Stimulated activated CD8-positive, alpha-beta memory T cell treated with anti-CD3 and anti-CD28 coated beads, Interleukin-15, amount 100 ng/mL, for 4 hours (primary cell): ENCODE results near the gene MDM2.
A peak's percentile ranks its signal among the peaks of the same experiment; 100 is the strongest.

Source experiments
- DNase-seq, 2 donors: peaks; one replicate each; pipeline ENCODE4 v3.0.0-alpha.2; 2020; ENCODE audit warnings: low read depth in 2 of 2

MDM2 gene

GRCh38 chr12:68807576-68808387 lies at the start of gene MDM2:
MDM2 (plus strand) TSS chr12:68808177; CDS start chr12:68808478, 301 bp downstream.
- DNase-seq, result peak; percentile 88 to 94

DNA sequence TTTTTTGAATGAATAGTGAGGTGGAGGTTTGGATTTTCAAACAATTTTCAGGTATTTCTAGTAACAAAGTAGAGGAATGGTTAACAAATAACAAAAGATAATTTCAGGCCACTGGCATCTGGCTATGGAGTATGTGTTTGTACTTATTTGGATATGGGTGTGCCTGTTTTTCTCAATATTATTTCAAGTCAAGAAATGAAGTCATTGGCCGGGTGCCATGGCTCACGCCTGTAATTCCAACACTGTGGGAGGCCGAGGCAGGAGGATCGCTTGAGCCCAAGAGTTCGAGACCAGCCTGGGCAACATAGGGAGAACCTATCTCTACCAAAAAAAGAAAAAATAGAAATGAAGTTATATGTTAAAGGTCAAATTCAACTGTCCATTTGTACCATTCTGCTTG lies 48.1 kb upstream of the MDM2 start:
- no peak for DNase-seq

DNA sequence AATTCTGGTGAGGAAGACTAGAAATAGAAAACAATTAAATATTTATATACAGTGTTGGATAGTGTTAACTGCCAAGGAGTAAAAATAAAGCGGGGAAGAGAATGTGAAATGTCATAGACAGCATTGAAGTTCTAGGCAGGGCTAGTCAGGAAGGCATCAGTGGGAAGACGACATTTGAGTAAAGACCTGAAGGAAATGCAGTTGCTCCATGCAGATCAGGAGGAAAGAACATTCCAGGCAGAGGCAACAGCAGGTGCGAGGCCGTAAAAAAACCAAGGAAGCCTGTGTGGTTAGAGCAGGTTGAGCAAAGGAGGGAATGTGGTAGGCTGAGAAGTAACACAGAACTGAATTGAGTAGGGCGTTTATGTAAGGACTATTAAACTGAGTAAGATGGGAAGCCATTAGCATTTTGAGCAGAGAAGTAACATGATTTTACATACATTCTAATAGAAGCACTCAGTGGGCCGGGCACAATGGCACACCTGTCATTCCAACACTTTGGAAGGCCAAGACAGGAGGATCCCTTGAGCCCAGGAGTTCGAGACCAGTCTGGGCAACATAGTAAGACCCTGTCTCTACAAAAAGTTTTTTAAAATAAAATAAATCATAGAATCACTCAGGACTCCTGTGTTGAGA lies 47.1 kb upstream of the MDM2 start:
- DNase-seq, result no peak

DNA sequence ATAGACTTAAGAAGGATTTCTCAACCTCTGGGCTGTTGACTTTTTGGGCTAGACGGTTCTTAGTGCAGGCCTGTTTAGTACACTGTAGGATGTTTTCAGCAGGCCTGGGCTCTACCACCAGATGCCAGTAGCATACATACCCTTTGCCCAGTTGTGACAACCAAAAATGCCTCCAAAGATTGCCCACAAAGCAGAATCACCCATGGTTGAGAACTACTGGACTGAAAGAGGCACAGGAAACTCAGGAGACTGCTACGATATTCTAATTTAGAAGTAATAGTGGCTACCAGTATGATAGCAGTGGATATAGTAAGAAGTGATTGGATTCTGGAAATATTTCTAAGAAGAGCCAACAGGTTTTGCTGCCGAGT lies 46.5 kb upstream of the MDM2 start:
- DNase-seq, result no peak

- no peak for DNase-seq
Observed at GRCh38 chr12:68761901-68762630, 45.9 kb upstream of the MDM2 start.

- DNase-seq, result no peak
Observed at GRCh38 chr12:68762691-68763090, 45.3 kb upstream of the MDM2 start.

DNA sequence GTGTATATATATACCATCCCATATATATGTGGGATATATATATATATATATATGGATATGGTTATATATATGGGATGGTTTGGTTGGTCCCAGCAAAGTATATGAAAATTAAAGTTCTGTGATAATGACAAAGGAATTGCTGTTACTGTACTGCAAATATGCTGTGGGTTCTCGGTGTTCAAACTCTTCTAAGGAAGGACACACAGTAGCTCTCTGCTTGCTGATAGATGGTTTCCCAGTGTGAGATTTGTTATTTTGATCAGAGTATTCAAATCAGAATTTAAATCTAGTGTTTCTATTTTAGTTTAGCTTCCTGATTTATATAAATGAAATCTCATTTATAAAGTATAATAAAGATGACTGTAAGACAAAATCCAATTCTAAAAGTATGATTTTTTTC lies 42.3 kb upstream of the MDM2 start:
- DNase-seq, result no peak

GRCh38 chr12:68766646-68767045 lies 41.3 kb upstream of the MDM2 start:
- DNase-seq, result no peak

GRCh38 chr12:68767191-68767590 lies 40.8 kb upstream of the MDM2 start:
- DNase-seq, result no peak

- no peak for DNase-seq
Observed at GRCh38 chr12:68768431-68768939, 39.5 kb upstream of the MDM2 start.

DNA sequence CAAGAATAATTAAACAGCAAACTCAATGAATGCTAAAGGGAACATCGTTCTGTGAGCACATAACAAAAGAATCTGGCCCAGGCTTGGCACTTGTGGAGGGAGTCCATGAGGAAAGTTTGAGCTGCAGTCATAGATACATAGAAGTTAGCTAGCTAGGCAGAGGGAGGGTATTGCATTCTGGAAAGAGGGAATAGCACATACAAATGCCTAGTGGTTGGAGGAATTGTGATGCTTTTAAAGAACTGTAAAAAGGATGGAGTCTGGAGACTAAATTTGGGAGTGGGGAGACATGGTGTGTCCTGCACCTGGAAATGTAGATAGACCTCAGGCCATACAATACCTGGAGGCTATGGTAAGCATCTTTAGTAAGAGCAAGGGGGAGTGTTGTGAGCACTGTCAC lies 38.0 kb upstream of the MDM2 start:
- no peak for DNase-seq

DNA sequence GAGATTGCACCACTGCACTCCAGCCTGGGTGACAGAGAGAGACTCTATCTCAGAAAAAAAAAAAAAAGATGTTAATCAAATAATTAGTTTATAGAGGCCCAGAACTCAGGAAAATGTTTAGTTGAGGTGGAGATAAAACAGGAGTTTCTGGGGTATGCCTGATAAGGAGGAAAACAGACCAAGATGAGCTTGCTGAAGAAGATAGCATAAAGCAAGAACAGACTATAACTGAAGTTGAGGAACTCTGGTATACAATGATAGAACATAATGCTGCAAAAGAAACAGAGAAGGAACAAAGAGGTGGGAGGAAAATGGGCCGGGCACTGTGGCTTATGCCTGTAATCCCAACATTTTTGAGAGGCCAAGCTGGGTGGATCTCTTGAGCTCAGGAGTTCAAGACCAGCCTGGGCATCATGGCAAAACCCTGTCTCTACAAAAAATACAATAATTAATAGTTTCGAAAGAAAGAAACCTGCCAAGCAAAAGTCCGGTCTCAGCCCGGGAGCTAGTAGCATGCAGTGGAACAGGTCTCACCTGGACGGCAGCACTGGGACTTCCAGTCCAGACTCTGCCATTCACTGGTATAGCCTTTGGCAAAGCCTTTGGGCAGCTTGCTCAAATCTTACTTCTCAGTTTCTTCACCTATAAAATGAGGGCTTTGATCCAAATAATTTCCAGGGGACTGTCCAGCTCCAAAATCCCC lies 36.6 kb upstream of the MDM2 start:
- no peak for DNase-seq

GRCh38 chr12:68772714-68773113 lies 35.3 kb upstream of the MDM2 start:
- DNase-seq, result no peak

DNA sequence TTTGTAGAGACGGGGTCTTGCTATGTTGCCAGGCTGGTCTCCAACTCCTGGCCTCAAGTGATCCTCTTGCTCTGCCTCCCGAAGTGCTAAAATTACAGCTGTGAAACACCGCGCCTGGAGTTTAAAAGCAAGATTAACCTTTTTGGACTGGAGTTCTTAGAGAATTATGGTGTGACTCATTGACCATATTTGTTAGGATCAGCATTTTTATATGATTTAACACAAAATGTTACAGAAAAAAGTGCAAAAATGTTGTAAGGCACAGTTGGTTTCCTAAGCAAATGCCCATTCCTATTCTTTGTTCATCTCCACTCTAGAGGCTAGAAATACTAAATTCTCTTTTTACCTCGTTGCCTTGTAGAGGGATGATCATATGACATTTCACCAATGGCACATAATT lies 34.4 kb upstream of the MDM2 start:
- DNase-seq, result no peak

DNA sequence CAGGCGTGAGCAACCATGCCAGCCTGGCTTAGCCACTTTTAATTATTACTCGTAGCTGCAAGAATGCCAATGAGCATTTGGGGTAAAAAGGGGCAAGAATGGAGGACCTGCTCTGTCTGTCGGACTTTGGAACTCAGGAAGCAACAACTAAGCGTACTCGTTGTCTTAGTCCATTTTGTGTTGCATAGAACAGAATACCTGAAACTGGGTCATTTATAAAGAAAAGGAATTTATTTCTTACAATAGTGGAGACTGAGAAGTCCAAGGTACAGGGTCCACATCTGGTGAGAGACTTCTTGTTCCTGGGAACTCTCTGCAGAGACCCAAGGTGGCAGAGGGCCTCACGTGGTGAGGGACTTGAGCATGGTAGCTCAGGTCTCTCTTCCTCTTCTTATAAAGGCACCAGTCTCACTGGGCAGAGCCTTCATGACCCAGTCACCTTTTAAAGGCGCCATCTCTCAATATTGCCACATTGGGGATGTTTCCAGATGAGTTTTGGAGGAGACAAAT lies 32.8 kb upstream of the MDM2 start:
- no peak for DNase-seq

DNA sequence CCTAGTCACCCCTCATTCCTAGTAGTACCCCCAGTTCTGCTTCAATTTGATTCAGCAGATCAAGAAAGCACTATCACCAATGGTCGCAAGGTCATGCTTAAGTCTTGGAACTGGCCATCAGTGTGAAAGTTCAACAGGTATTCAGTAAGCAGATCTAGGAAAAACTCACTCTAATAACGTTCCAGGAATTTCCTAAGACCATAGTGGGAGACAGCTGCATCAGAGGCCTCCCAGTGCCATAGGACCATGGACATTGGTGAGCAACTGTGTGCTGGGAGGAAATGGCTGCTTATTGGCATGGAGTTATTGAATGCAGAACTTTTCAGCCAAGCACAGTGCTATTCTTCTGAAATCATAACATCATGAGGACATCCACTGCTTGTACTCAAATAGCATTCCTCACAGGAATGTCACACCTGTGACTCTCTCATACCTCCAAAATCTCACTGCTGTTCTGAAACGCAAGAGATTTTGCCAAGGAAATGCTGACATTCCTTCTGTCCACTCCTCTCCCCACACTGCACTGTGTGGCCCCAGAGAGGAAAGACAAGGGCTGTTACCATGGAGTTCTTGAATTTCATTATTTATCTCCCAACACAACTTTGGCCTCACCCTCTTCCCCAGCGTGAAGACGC lies 30.9 kb upstream of the MDM2 start:
- DNase-seq, result no peak

DNA sequence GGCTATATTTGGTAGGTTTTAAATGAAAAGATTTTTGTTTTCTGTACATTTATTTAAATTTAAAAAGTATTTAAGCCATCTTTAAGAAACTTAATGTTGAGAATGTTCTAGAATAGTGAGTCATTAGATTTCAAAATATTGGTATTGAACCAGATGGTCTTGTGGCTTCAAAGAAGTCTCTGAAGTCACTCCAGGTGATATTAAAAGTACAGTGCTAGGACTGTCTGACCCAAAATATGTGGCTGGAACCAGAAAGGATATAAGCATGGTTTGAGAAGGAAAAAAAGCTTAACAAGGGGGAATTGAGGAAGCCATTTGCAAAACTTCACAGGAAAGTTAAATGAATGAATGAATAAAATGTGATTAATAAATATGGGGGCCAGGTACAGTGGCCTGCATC lies 28.7 kb upstream of the MDM2 start:
- DNase-seq, result no peak

GRCh38 chr12:68780731-68781130 lies 27.2 kb upstream of the MDM2 start:
- no peak for DNase-seq

DNA sequence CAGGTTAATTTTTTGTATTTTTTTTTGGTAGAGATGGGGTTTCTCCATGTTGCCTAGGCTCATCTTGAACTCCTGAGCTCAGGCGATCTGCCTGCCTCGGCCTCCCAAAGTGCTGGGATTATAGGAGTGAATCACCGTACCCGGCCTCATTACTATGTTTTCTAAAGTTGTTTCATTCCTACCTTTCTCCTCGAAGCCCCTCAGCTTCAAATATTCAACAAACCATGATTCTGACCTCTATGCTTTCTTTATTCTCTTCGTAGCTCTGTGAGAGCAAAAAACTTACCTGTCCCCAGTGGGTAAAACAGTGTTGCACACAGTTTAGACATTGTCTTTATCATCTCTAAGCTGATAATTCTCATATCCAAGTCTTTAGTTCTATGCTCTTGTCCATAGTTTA lies 26.2 kb upstream of the MDM2 start:
- DNase-seq, result no peak

GRCh38 chr12:68784015-68784414 lies 24.0 kb upstream of the MDM2 start:
- no peak for DNase-seq

- no peak for DNase-seq
Observed at GRCh38 chr12:68785358-68785757, 22.6 kb upstream of the MDM2 start.
